HL-60 (cell line): ENCODE data around the gene A3GALT2.

Experiments
- POLR2AphosphoS5 ChIP-seq: IDR thresholded peaks from 2 replicates; pipeline ENCODE4 v1.6.1; 2012; ENCODE audit warnings: low read depth
- TF ChIP-seq, protein P1 (sequence below): IDR thresholded peaks from one replicate; pipeline ENCODE4 v1.5.1; 2011; ENCODE audit warnings: low read length, control low read depth, inconsistent platforms; ENCODE audit not compliant: insufficient read depth

DNA sequence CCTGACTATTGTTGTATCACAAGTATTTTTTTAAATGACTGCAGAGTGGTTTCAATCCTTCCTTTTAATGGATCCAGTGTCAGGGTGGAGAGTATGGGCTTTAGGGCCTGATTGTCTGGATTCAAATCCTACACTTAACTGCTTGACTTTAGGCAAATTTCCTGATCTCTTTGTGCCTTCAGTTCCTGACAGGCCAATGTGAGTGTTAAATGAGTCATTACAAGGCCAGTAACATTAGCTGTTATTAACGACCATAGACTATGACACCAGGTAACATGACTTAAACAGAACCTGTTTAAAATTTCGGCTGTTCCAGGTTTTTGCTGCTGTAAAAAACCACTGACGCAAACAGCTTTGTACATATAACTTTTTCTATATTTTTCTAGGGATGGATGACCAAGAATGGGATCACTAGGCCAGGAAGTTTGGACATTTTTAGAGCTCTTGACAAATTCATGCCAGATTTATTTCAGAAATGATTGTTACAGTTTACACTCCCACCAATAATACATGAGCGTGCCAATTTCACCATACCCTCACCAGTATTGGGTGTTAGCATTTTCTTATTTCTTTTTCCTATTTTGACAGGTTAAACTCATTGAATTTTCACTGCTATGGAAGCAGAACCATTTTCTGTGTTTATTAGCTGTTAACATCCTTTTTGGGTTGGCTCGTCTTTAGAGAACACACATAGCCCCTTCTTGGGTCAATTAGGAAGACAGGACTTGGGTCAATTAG lies 53.3 kb downstream of the A3GALT2 start:
- no peak for TF ChIP-seq POLR2AphosphoS5
- TF ChIP-seq, protein P1, sequence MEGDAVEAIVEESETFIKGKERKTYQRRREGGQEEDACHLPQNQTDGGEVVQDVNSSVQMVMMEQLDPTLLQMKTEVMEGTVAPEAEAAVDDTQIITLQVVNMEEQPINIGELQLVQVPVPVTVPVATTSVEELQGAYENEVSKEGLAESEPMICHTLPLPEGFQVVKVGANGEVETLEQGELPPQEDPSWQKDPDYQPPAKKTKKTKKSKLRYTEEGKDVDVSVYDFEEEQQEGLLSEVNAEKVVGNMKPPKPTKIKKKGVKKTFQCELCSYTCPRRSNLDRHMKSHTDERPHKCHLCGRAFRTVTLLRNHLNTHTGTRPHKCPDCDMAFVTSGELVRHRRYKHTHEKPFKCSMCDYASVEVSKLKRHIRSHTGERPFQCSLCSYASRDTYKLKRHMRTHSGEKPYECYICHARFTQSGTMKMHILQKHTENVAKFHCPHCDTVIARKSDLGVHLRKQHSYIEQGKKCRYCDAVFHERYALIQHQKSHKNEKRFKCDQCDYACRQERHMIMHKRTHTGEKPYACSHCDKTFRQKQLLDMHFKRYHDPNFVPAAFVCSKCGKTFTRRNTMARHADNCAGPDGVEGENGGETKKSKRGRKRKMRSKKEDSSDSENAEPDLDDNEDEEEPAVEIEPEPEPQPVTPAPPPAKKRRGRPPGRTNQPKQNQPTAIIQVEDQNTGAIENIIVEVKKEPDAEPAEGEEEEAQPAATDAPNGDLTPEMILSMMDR: no peak
